Sigmoid colon (tissue), 4 donors: ENCODE measurements around the gene FAR1.

Experiments
- POLR2A ChIP-seq, 2 donors: fragments of 450-650 bp; IDR thresholded peaks; one replicate each; pipeline ENCODE4 v1.6.1; 2016; ENCODE audit warnings: antibody characterized with exemption in 2 of 2, mild to moderate bottlenecking in 2 of 2, moderate library complexity in 2 of 2
- POLR2AphosphoS5 ChIP-seq, 4 donors: sonication (generic); formaldehyde crosslinking; IDR thresholded peaks; one replicate each; pipeline ENCODE4 v1.6.1; 2017; ENCODE audit warnings: antibody characterized with exemption in 4 of 4
- TF ChIP-seq, protein P1 (sequence below), 4 experiments: fragments of 450-650 bp in 3 of 4; fragments of 200-600 bp in 1 of 4; IDR thresholded peaks; one replicate each; pipeline ENCODE4 v1.5.1; 2016 to 2019; ENCODE audit warnings: antibody characterized with exemption in 4 of 4, mild to moderate bottlenecking in 3 of 4, moderate library complexity in 2 of 4

DNA sequence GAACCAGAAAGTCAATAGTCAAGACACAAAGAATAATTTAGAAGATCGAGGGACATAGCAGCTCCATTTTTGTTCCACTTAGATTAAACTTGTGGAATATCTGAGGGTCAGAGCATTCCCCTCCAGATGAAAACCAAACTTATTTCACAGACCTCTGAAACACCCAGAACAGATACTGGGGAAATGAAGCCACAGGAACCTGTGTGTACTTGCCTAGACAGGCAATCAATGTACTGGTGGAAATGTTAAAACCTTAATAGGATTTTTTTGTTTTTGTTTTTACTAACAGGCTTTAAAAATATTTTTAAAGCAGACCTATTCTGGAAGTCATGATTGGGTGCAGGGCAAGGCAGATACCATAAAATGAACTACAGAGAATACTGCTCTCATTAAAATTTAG, 4.1 kb upstream of the FAR1 start:
- TF ChIP-seq, protein P1, sequence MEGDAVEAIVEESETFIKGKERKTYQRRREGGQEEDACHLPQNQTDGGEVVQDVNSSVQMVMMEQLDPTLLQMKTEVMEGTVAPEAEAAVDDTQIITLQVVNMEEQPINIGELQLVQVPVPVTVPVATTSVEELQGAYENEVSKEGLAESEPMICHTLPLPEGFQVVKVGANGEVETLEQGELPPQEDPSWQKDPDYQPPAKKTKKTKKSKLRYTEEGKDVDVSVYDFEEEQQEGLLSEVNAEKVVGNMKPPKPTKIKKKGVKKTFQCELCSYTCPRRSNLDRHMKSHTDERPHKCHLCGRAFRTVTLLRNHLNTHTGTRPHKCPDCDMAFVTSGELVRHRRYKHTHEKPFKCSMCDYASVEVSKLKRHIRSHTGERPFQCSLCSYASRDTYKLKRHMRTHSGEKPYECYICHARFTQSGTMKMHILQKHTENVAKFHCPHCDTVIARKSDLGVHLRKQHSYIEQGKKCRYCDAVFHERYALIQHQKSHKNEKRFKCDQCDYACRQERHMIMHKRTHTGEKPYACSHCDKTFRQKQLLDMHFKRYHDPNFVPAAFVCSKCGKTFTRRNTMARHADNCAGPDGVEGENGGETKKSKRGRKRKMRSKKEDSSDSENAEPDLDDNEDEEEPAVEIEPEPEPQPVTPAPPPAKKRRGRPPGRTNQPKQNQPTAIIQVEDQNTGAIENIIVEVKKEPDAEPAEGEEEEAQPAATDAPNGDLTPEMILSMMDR (IDR thresholded peaks at IDR 0.05), result no peak
- TF ChIP-seq POLR2AphosphoS5 (IDR thresholded peaks at IDR 0.05), result no peak
- no peak for TF ChIP-seq POLR2A (IDR thresholded peaks at IDR 0.05)
